Measurements from ENCODE around the gene ARFGEF2.
"Not testable (repeated sequence)": the region's sequence is repeated elsewhere in the genome, so short reads cannot be mapped to it uniquely, and the experiment has no call there.

The ARFGEF2 gene

DNA sequence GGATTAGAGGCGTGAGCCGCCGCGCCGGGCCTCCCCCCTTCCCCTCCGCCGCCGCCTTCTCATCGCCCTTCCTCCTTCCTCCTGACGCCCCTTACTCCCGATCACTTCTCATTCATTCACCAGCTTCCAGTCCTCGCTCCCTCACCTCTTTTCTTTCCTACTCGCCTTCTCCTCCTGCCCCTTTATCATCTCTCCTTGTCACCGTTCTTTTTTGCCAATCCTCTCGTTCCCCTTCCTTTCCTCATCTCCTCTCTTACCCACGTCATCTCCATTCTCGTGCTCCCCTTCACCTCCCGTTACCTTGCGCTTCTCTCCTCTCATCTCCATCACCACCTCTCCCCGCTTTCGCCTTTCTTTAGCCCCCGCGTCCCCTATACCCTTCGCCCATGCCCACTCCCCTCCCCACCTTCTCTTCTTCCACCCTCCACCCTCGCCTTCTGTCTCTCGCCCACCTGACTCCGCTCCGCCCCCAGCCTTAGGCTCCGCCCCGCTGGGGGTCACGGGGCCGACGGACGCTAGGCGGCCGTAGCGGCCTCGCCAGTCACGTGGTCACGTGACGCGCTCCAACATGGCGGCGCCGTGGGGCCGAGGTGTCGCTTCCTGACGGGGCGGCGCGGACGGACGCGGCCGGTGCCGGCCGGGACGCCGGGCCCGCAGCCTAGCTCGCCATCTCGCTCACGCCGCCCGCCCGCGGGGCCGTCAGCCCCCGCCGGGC lies at the start of gene ARFGEF2:
Gene ARFGEF2, plus strand, starts transcription at position 544 of the 715 bp plus-strand sequence. CDS start 179 bp downstream, outside the sequence.
- DNase-seq = peak; percentile 82 to 98

DNA sequence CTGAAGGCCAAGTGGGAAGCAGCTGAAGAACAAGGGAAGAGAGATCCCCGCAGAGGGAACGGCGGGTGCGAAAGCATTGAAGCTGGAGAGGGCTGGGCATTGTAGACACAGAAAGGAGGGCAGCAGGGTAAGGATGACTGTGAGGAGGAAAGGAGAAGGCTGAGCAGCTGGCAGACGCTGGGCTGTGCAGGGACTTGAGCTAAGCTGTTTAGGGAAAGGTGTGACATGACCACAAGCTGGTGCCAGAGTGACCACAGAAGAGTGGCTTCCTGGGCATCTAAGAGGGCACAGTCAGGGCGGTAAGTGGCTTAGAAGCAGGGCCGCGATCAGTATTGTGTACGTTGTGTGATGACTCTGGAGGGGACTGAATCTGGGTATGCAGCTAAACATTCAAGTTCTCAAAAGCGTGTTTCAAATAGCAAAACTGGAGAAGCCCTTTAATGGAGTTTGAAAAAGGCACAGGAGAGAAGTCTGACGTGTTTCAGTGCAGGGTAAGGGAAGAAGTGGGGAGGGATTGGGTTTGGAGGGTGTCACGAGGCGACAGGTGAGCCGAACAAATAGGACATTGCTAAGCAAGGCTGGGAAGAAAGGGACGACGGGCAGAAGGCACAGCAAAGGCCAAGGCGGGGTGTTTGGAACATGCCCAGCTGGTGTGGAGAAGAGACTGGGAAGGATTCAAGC lies 46.1 kb upstream of the ARFGEF2 start:
- DNase-seq = no peak

DNA sequence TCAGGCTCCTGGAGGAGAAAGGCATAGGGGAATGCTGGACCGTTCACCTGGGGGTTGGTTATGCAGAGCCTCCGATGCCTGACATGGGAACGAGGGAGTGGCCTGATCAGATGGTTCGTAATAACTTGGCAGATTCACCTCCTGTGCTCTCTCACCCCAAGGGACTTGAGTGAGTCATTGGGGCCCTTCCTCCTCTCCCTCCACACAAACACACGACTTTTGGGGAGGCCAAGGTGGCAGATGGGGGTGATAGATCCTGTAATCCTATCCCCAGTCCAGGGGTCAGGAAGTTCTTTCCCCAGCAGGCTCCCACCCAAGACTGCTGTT lies 45.6 kb upstream of the ARFGEF2 start:
- no peak for DNase-seq

DNA sequence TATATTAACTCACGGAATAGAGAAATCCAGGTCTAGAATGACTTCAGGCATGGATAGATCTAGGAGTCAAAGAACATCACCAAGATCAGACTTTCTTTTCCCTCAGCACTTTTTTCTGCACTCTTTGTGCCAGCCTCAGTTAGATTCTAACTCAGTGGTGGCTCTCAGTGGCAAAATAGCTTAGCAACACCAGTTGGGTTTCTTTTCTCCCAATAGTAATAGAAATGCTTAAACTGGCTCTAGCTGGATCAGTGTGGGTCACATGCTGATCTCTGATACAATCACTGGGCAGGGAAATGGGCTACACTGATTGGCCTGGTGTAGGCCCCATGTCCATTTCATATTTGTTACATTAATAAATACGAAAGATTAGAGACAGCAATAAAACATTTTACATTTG lies 44.2 kb upstream of the ARFGEF2 start:
- no peak for DNase-seq

DNA sequence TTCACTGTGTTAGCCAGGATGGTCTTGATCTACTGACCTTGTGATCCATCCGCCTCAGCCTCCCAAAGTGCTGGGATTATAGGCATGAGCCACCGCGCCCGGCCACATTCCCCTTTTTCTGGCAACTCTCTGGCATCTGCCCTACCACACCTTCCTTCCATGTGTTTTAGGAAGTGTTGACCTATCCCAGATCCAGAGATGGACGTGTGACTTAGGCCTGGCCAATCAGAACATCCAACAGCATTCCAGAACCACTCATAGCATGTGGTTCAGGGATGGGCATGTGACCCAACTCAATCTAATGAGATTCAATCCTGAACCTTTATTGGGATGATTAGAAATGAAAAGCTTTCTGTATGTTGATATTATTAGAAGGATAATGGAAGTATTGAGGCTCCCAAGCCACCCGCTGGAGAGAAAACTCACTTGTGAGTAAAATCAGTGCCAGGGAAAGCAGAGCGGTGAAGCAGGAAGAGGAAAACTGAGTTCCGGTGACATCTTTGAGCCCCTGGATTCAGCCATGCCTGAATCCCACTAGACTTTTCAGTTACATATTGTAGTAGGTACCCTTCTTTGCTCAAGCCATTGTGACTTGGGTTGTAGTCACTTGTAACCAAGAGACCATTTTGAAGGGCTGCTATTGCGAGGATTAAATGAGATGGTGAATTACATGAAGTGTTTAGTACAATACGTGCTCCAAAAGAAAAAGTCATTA lies 42.8 kb upstream of the ARFGEF2 start:
- no peak for DNase-seq

DNA sequence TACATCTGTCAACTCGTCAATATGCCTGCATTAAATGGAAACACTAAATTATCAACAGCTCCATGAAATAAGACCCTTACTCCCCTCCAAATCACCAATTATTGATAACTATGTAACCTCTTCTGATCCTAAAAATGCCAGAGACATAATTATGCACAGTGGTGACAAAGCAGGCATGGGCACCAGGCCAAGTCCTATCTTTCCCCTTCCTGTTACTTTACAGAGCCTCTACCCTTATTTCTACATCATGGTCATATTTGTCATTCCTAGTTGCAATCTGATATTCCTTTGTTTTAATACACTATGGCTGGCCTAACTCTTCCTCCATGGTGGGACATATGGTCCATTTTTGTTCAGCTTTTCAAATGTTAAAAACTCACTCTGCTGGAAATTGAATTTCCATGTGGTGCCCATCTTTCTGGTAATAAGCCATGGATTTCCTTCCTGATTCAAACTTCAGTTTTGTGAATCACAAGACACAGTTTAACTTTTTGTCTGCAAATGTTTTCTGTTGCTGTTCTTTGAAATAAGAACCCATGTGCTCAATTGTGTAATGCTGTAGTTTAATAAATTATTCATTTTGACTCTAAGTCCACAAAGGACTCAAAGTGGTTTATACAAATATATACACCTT lies 41.8 kb upstream of the ARFGEF2 start:
- no peak for DNase-seq

DNA sequence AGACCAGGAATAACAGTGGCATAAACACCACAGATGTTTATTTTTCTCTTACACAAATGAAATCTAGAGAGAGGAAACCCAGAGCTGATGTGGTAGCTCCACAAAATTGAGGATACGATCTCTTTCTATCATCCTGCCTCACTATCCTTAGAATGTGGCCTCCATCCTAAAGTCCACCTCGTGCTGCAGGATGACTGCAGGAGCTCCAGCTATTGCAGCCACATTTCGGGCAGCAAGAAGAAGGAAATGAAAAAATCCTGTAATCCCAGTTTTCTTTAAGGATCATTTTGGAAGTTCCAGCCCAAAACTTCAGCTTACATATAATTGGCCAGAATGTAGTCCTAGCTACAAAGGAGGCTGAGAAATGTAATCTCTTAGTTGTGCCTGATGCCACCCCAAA lies 41.2 kb upstream of the ARFGEF2 start:
- no peak for DNase-seq

DNA sequence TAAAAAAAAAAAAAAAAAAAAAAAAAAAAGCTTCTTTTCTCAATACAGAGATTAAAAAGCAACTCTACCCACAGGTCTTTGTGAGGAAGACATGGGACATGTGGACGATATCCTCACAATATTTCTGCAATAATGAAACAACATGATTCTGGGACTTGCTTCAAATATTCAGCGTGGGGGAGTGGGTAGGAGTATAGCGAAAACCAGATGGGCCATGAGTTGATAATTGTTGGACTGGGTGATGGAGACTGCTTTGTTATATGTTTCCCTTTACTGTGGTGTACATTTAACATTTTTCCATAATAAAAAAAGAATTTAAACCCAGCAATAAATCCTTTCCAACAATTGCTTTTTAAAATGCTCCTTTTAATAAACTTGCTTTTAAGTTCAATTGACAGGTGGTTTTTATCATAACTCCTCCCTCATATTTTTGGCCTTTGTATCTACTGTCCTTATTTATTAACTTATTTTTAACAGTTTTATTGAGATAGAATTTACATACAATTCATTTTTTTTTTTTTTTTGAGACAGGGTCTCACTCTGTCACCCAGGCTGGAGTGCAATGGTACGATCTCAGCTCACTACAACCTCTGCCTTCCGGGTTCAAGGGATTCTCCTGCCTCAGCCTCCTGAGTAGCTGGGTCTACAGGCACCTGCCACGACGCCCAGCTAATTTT lies 40.4 kb upstream of the ARFGEF2 start:
- no peak for DNase-seq

DNA sequence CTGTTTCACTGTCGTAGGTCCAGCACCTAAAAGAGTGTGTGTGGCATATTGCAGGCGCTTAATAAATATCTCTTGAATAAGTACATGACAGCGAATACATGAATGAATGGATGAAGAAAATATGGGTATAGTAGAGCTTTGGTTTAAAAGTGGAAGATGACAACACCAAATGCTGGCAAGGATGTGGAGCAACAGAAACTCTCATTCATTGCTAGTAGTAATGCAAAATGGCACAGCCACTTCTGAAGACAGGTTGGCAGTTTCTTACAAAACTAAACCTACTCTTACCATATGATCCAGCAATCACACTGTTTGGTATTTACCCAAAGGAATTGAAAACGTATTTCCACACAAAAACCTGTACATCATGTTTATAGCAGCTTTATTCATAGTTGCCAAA lies 36.3 kb upstream of the ARFGEF2 start:
- no peak for DNase-seq

DNA sequence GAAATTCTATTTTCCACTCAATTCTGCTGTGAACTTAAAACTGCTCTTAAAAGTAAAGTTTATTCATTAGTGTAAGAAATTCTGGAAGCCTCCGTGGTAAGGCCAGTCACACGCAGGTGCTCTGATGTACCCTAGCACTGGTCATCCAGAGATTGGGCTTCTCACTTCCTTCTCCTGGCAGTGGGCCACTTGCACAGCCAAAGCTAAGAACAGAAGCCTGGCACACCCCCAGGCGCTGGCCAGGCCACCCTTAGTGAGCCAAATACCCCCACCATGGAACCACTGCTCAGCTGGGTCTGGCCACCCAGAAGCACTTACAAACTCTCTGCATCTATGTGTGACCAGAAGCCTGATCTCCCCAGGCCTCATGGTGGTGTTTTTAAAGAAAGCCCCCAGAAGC lies 35.3 kb upstream of the ARFGEF2 start:
- no peak for DNase-seq

DNA sequence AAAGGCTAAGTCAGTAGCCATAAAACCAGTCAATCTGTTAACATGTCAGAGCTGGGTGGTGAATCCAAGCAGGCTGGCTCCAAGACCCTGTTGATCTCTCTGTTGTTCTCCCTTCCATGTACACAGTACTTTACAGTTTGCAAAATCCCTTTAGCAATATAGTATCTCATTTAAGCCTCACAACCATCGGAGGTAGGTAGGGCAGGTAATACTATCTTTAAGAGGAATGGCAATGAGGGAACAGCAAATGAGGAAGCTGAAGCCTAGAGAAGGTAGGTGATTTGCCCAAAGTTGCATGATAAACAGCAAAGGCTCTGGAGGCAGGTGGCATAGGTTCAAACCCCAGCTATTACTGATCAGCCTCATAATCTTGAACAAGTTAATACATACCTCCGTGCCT lies 34.7 kb upstream of the ARFGEF2 start:
- no peak for DNase-seq

DNA sequence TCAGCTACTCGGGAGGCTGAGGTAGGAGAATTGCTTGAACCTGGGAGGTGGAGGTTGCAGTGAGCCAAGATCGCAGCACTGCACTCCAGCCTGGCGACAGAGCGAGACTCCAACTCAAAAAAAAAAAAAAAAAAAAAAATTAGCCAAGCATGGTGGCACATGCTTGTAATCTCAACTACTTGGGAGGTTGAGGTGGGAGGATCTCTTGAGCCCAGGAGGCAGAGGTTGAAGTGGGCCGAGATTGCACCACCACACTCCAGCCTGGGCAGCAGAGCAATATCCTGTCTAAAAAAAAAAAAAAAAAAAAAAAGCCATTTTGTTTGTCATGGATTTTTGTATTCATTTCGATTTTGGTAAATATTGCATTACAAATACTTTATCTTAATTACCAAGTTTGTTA lies 33.0 kb upstream of the ARFGEF2 start:
- not testable (repeated sequence) for DNase-seq

DNA sequence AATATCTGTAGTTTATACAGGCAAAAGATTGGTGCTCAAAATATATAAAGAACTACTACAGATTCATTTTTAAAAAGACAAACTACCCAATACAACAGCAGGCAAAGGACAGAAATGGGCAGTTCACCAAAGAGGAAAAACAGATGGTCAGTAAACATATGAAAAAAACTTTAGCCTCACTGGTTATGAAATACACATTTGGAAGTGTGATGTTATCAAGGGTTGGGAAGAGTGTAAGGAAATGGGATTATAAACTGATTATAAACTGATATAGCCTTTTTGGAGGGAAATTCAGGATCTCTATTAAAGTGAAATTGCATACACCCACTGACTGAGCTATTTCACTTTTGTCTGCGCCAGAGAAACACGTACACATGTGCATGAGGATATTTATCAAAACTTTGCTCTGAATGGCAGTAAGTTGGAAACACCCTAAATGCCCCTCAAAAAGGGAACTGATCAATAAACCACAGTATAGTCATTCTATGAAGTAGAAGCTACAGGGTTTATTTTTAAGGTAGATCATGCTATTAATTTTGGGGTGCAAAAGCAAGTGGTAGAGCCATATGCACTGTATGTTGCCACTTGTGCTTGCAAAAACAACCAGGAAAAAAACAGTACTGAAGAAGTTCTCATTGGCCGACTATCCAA lies 32.2 kb upstream of the ARFGEF2 start:
- DNase-seq = no peak

DNA sequence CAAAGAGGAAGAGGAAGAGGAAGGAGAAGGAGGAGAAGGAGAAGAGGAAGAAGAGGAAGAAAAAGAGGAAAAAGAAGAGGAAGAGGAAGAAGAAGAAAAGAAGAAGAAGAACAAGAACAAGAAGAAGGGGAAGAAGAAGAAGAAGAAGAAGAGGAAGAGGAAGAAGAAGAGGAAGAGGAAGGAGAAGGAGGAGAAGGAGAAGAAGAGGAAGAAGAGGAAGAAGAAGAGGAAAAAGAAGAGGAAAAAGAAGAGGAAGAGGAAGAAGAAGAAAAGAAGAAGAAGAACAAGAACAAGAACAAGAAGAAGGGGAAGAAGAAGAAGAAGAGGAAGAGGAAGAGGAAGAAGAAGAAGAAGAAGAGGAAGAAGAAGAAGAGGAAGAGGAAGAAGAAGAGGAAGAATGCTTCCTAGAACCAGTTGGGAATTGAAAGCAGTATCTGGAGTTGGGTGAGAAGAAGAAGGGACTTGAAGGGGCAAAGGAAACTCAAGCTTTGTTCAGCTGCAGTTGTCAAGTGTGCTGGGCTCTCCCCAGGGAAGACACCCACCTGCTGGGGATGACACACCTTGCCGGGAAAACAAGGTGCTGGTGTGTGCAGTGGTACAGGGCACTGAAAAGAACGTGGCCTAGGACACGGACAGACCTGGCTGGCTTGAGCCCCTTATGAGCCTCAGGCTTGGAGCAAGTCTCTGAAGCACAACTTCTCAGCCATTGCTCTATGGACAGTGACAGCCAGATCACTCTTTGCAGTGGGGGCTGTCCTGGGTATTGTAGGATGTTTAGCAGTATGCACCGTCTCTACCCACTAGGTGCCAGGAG lies 30.1 kb upstream of the ARFGEF2 start:
- no peak for DNase-seq

DNA sequence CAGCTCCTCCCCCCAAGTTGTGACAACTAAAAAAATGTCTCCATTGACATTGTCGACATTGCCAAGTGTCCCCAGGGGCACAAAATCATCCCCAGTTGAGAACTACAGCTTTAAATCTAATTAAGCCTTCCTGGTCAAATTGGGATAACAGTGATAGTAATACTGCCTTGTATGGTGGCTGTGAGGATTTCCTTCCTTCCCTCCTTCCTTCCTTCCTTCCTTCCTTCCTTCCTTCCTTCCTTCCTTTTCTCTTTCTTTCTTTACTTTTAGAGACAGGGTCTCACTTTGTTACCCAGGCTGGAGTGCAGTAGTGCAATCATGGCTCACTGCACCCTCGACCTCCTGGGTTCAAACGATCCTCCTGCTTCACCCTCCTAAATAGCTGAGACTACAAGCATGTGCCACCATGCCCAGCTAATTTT lies 29.5 kb upstream of the ARFGEF2 start:
- no peak for DNase-seq

DNA sequence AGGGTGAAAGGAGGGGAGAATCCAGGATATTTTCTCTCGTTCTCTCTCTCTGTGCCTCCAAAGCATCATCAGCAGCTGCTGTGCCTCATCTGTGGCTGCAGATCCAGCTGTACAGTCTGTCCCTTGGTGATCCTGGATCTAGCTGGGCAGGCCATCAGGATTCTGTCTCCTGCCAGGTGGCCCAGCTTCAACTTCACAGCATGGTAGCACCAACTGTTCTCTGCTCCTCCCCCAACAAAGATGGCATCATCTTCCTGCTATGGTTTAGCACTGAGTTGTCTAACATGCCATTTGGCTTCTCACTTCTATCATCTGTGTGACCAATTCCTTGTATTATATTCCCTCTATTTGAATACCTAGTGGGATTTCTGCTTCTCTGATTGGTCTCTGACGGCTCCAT lies 28.6 kb upstream of the ARFGEF2 start:
- DNase-seq = no peak

DNA sequence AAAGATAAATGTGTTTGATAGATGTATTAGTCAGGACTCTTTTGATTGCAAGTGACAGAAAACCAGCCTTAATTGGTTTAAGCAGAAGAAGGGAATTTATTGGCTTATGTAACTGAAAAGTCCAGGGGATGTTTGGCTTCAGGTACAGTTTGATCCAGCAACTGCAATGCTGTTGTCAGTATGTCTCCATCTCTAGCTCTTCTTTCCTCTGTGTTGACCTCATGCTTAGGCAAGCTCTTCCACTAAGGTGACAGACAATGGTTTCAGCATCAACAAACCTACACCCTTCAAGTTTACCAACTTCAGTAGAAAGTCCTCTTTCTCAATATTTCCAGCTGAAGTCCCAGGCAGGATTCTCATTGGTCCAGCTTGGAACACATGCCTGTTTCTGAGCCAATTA lies 28.1 kb upstream of the ARFGEF2 start:
- no peak for DNase-seq

DNA sequence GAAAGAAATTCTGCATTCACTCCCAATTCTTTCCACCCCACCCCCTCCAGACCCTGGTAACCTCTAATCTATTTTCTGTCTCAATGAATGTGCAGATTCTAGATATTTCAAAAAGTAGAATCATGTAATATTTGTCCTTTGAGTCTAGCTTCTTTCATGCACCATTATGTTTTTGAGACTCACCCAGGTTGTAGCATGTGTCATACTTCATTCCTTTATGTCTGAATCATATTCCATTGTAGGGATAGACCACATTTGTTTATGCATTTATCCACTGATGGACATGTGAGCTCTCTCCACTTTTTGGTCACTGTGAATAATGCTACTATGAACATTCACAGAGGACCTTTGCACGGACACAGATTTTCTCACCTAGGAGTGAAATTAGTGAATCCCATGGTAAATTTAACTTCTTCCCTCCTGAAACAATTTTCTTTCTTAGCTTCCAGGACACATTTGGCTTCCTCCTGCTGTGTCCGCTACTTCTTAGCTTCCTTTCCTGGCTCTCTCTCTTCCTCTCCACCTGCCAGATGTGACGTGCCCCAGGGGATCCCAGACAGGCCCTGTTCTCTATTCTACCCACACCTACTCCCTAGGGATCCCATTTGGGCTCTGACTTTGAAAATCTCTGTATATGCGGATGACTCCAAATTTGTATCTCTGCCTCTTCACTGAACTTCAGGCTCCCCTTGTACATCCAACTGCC lies 24.1 kb upstream of the ARFGEF2 start:
- DNase-seq = peak in 1 of 2 experiments; percentile 20

DNA sequence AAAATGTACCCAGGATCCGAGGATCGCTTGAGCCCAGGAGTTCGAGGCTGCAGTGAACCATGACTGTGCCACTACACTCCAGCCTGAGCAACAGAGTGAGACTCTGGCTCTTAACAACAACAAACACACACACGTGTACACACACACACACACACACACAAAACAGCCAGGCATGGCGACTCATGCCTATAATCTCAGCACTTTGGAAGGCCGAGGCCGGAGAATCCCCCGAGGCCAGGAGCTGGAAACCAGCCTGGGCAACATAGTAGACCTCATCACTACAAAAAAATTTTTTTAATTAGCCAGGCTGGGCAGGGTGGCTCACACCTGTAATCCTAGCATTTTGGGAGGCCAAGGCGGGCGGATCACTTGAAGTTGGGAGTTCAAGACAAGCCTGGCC lies 23.3 kb upstream of the ARFGEF2 start:
- DNase-seq = no peak

DNA sequence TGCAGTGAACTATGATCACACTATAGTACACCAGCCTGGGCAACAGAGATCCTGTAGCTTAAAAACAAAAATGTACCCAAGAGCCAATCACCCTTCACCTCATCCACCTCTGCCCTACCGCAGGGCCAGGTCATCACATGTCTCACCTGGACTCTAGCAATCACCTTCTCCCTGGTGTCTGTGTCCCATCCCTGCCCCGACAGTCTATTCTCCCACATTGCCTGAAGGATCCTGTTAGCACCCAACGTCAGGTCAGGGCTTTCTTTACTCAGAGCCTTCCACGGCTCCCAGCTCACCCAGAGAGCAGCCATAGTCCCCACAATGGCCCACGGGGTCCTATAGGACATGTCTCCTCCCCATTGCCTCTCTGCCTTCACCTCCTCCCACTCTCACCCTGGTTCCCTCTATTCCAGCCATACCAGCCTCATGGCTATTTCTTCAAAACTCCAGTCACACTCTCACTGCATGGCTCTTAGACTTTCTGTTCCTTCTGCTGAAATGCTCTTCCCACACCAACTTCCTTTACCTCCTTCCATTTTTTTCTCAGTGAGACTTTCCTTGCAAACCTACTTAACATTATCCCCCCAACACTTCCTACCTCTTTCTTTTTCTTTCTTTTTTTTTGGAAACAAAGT lies 22.5 kb upstream of the ARFGEF2 start:
- DNase-seq = no peak

DNA sequence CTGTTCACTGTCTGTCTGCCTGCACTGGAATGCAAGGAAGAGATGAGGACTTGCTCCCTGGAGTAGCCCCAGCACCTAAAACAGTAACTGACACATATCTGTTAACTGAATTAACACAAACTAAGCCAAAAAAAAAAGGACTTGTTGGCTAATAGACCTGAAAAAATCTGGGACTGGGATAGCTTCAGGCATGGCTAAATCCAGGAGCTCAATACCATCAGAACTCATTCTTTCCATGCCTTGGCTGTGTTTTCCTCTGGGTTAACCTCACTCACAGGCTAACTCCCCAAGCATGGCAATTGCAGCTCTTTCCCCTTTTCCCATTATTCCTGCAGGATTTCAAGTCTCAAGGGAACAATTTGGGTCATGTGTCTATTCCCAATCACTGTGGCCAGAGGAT lies 21.6 kb upstream of the ARFGEF2 start:
- DNase-seq = no peak
